Activated T-cell treated with anti-CD3 and anti-CD28 coated beads, Interleukin-2, amount 50 U/mL, for 48 hours (primary cell): ENCODE results near the gene UBE2E3.
"Not testable (repeated sequence)": the region's sequence is repeated elsewhere in the genome, so short reads cannot be mapped to it uniquely, and the experiment has no call there.

Source experiments
- DNase-seq, 2 experiments: peaks; one replicate each; pipeline ENCODE4 v3.0.0-alpha.2; 2020

UBE2E3 gene

GRCh38 chr2:180980106-180980942, at the start of gene UBE2E3:
Gene UBE2E3, plus strand, starts transcription at chr2:180980605. Its CDS starts 1,438 bp downstream, at chr2:180982043.
- peak; percentile 86 to 87 for DNase-seq

DNA sequence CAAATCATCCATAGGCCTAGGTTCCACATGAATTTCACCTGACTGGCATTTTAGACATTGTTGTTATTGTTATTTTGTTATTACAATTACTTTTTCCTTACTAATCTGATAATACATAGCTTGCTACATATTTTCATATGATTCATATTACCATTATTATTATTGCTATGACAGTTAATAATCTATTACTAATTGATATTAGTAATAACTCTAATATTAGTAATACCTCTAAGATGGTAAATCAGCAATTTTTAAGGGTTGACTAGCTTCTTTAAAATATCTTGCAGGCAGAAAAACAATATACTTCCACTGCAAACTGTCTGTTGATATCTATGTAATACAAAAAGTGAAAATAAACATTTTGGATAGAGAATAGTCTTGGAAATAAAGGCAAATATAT, 48.6 kb upstream of the UBE2E3 start:
- DNase-seq: no peak

DNA sequence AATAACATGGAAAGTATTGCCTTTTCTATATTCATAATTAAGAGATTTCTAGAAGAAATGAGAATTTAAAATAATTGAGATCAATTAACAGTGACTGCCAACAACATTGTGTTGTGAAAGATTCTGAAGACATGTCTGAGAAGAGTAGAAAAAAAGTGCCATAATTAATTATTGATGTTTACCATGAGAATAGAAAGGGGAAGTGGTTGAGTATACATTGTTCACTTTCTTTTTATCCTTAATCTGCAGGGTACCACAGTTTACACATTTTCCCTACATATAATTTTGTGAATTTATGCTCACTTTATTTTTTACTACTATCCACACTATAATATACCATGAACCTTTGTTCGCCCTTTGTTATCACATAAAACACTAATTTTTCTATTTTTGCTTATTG, 47.1 kb upstream of the UBE2E3 start:
- DNase-seq: no peak

DNA sequence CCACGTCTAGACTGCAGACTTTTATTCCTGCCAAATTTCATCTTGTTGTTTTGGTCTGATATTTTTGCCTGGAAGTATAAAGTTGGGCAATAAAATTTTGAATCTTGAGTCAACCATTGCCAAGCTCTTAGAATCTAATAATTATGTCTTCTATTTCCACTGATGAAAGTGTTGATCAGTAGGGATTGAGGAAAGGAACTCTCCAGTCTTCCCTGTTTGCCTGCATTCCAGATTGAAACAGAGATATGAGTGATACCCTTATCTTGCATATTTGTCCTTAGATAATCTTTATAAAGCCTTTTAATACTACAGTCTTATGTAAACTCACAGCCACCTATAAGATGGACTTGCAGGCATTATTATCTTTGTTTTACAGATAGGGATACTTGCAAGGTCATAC, 45.5 kb upstream of the UBE2E3 start:
- DNase-seq: no peak

- not testable (repeated sequence) for DNase-seq
Observed at GRCh38 chr2:180937480-180937879, 42.9 kb upstream of the UBE2E3 start.

GRCh38 chr2:180938451-180938850, 42.0 kb upstream of the UBE2E3 start:
- DNase-seq: no peak

GRCh38 chr2:180943275-180943674, 37.1 kb upstream of the UBE2E3 start:
- no peak for DNase-seq

GRCh38 chr2:180944372-180944771, 36.0 kb upstream of the UBE2E3 start:
- DNase-seq: no peak

- DNase-seq: no peak
Observed at GRCh38 chr2:180947208-180947689, 33.2 kb upstream of the UBE2E3 start.

- DNase-seq: no peak
Observed at GRCh38 chr2:180949896-180950295, 30.5 kb upstream of the UBE2E3 start.

DNA sequence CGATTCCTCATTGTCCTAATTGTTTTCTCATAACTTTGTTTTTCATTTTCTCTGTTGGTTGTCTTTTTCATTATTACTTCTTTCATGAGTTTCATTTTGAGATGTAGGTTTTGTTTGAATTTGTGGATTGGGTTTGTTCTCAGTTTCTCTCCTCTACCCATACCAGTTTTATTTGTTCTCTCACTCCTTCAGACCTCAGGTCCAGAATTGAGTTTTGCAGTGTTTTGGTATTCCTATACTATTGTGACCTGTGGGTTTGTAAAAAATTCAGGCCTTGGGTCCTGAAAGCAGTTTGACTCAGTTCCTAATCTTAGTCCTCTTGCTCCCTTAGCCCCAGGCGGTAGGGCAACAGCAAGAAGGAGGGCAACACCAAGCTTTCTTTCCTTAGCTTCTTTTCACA, 28.3 kb upstream of the UBE2E3 start:
- DNase-seq: no peak

DNA sequence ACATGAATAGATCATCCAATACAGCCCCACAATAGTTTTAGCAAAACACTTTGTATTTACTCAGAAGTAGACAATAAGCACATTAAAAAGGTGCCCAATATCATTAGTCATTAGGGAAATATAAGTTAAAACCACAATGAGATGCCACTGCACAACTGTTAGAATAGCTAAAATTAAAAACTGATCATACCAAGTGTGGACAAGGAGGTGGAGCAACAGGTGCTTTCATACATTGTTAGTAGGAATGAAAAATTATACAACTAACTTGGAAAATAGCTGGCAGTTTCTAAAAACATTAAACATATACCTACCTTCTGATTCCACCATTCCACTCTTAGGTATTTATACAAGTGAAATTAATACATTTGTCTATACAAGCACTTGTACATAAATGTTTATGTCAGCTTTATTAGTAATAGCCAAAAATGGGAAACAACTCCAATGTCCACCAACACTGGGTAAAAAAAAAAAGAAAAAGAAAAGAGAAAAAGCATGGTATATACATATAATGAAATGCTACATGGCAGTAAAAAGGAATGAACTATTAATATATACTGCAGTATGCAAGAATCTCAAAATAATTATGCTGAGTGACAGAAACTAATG, 27.6 kb upstream of the UBE2E3 start:
- DNase-seq: no peak

DNA sequence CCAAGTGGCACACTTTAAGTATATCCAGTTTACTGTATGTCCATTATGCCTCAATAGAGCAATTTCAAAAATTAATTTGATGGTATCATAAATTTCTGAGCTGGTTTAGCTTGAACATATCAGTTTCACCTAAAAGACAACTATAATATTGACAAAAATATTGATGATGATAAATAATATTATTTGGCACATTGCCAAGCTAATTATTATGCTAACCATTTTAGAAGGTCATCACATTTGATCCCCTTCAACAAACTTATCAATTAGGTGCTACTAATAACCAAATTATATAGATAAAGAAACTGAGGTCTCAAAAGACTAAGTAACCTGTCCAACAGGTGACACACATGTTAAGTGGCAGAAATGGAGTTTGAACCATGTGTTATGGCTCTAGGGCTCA, 26.9 kb upstream of the UBE2E3 start:
- DNase-seq: no peak

DNA sequence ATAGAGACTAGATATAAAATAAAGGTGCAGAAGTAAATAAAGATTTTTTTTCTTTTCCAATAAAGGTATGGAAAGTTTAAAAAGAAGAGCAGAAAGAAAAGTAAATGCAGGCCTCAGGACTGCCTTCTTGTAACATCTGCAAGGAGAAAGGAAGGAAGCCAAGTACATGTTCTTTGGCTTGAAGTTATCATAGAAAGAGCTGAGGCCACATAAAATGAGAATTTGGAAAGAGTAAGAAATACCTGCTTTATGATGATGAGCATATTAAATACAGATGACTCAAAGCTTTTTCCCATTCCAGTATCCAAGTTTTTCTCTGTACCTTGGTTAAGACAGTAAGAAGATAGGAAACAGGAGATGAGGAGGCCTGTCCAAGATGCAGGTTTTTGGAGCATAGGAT, 25.3 kb upstream of the UBE2E3 start:
- DNase-seq: no peak

- no peak for DNase-seq
Observed at GRCh38 chr2:180959787-180960186, 20.6 kb upstream of the UBE2E3 start.

DNA sequence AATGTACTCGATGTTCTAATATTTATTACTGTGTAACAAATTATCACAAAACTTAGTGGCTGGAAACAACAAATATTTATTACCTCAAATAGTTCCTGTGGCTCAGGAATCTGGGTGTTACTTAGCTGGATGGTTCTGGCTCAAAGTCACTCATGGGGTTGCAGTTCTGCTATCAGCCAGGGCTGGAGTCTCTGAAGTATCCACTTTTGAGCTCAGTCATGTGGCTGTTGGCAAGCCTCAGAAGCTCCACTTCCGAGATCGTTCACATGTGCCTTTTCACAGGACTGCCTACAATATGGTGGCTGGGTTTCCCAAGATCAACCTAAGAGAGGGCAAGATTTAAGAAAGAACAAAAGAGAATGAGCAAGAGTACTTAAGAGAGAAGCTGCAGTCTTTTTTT, 19.4 kb upstream of the UBE2E3 start:
- DNase-seq: no peak

DNA sequence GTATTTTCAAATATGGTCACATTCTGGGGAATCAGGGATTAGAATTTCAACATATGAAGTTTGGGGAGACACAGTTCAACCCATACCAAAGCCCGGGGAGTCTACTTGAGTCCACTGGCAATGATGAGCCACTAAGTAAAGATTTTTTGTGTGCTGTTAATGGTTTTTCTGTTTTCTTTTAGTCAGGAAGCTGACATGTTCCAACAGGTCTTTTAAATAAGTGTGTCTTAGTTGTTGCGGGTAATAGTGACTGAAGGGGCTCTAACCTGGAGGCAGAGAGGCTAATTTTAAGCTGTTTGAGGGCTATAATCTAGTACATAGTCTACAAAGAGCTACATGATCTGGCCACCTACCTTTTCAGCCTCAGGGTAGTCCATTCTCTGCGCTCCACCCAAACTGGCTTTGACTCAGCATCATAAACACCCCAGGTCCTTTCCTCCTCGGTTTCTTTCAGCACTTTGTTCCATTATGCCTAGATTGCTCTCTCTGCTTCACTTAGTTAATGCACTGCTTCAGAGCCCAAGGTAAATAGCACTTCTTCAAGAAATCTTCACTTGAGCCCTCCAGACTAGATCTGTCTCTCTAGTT, 17.6 kb upstream of the UBE2E3 start:
- no peak for DNase-seq

DNA sequence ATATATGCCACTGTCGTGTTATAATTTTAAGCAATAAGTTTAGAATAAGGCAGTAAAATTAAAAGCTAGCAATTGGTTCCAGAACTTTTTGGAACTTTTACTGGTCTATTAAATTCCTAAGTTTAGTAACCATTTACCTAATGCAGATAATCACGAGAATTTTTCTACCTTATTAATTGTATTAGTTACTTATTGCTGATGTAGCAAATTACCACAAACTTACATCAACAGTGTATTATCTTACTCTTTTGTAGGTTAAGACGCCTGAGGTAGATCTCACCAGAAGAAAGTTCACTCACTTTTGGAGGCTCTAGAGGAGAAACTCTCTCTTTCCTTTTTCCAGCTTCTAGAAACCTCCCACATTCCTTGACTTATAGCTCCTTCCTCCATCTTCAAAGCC, 14.0 kb upstream of the UBE2E3 start:
- no peak for DNase-seq

GRCh38 chr2:180969124-180969523, 11.3 kb upstream of the UBE2E3 start:
- no peak for DNase-seq

- no peak for DNase-seq
Observed at GRCh38 chr2:180970016-180970415, 10.4 kb upstream of the UBE2E3 start.

GRCh38 chr2:180971811-180972210, 8.6 kb upstream of the UBE2E3 start:
- DNase-seq: no peak

- DNase-seq: no peak
Observed at GRCh38 chr2:180975585-180975984, 4.8 kb upstream of the UBE2E3 start.

DNA sequence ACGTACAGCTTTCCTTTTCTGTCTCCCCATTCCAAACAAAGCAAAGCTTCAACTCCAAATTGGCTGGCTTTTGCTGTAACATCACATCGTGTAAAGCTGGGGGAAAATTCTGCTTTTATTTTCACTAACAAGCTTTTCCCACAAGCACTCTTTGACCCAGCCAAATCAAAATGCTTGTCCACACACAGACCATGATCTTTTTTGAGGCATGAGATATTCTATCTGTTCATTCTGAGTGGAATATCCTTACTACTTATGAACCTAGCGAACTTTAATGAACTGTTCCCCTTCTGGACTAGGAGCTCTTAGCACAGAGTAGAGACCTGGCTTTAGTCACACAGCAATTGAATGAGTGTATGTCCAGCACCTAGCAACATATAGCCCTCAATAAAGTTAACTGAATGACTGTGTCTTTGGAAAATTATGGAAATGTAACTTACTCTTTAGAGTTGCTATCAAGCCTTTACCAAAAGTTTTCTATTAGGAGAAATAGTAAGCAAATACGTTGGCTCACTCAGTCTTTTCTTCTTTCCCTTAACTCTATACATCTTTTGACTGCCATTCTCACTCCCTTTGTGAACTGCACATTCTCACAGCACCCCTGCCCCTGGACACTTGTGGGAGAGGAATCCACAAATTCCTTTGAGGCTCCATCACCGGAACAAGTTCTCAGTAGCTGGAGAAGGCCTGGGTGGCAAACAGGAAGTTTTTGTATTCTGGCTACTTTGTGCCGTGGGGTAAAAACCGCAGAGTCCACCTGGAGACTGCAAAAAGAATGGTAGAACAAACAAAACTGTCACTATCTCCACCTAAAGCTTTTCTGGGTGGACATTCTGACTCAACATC, 1.3 kb upstream of the UBE2E3 start:
- peak in 1 of 2 experiments; percentile 22 for DNase-seq
